Hepatocyte (in vitro differentiated cells): ENCODE measurements around the gene ABR.
"Not testable (repeated sequence)": the region's sequence is repeated elsewhere in the genome, so short reads cannot be mapped to it uniquely, and the experiment has no call there.

Experiments used
- EZH2 ChIP-seq: fragments of 200-600 bp; sonication (generic); IDR thresholded peaks from 2 replicates; pipeline ENCODE4 v1.6.1; 2016; ENCODE audit warnings: antibody characterized with exemption, mild to moderate bottlenecking, borderline replicate concordance
- EZH2phosphoT487 ChIP-seq: fragments of 200-600 bp; sonication (generic); IDR thresholded peaks from one replicate; pipeline ENCODE4 v1.6.1; 2018; ENCODE audit warnings: antibody characterized with exemption, mild to moderate bottlenecking, low read depth, moderate library complexity; ENCODE audit not compliant: unreplicated experiment, severe bottlenecking
- TF ChIP-seq, protein P1 (sequence below): fragments of 200-600 bp; sonication (generic); IDR thresholded peaks from 2 replicates; pipeline ENCODE4 v1.5.1; 2016; ENCODE audit warnings: antibody characterized with exemption, mild to moderate bottlenecking; ENCODE audit not compliant: poor library complexity

DNA sequence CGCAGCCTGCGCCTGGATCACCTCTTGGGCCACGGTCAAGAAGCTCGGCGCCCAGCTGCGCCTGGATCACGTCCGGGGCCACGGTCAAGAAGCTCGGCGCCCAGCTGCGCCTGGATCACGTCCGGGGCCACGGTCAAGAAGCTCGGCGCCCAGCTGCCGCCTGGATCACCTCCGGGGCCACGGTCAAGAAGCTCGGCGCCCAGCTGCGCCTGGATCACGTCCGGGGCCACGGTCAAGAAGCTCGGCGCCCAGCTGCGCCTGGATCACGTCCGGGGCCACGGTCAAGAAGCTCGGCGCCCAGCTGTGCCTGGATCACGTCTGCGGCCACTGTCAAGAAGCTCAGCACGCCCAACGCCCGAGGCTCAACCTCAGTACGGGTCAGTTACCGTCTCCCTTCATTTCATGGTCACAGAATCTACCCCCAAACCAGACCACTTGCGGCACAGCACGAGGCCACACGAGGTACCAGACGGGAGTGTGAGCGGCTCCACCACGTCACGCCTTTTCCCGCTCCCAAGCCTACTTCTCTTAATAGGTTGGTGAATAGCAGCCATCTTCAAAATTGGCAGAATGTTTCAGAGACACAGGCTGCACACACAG lies 131.2 kb downstream of the ABR start:
- TF ChIP-seq EZH2, EZH2phosphoT487: not testable (repeated sequence)
- TF ChIP-seq, protein P1, sequence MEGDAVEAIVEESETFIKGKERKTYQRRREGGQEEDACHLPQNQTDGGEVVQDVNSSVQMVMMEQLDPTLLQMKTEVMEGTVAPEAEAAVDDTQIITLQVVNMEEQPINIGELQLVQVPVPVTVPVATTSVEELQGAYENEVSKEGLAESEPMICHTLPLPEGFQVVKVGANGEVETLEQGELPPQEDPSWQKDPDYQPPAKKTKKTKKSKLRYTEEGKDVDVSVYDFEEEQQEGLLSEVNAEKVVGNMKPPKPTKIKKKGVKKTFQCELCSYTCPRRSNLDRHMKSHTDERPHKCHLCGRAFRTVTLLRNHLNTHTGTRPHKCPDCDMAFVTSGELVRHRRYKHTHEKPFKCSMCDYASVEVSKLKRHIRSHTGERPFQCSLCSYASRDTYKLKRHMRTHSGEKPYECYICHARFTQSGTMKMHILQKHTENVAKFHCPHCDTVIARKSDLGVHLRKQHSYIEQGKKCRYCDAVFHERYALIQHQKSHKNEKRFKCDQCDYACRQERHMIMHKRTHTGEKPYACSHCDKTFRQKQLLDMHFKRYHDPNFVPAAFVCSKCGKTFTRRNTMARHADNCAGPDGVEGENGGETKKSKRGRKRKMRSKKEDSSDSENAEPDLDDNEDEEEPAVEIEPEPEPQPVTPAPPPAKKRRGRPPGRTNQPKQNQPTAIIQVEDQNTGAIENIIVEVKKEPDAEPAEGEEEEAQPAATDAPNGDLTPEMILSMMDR = not testable (repeated sequence)
